ENCODE measurements around the gene PRIMPOL.
"Not testable (repeated sequence)": the region's sequence is repeated elsewhere in the genome, so short reads cannot be mapped to it uniquely, and the experiment has no call there.

The PRIMPOL gene

DNA sequence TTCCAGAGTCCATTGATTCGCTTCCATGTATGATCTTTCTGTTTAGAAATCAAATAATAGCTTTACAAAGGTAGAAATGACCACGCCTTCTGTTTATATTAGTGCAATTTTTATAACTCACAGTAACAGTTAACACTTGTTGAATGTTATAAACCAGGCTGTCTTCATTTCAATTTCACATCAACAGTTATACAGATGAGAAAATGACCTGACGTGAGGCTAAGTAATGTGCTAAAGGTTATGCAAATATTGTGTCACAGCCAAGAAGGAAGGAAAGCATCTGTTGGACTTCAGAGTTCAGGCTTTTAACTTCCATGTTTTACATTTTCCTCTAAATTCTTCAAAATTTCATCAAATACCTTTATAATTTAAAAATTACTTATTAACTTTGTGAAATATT lies 14.2 kb upstream of the PRIMPOL start:
- DNase-seq (ENCODE audit: extremely low spot score, insufficient read length, low read depth): no peak
- no peak for FAIRE-seq

DNA sequence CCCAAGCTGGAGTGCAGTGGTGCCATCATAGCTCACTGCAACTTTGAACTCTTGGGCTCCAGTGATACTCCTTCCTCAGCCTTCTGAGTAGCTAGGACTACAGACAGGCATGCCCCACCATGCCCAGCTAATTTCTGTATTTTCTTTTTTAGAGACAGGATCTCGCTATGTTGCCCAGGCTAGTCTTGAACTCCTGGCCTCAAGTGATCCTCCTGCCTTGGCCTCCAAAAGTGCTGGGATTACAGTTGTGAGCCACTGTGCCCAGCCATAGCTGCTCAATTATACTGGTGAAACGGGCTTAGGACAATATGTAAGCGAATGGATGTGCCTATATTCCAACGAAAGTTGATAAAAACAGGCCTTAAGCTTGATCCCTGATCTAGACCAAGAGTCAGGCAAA lies 13.4 kb upstream of the PRIMPOL start:
- FAIRE-seq (no peak), DNase-seq (ENCODE audit: extremely low spot score, insufficient read length, low read depth) (no peak)

DNA sequence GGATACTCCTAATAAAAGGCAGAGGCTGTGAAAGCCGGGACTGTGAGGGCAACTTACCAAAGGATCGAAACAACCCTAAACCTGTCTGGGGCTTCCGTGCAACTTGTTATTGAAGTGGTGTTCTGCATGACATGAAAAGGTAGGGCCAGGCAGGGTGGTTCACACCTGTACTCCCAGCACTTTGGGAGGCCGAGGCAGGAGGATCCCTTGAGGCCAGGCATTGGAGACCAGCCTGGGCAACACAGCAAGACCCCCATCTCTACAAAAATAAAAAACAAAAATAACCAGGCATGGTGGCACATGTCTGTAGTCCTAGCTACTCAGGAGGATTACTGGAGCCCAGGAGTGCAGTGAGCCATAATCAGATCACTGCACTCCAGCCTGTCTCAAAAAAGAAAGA lies 12.6 kb upstream of the PRIMPOL start:
- DNase-seq (ENCODE audit: extremely low spot score, insufficient read length, low read depth) (no peak), FAIRE-seq (no peak)

DNA sequence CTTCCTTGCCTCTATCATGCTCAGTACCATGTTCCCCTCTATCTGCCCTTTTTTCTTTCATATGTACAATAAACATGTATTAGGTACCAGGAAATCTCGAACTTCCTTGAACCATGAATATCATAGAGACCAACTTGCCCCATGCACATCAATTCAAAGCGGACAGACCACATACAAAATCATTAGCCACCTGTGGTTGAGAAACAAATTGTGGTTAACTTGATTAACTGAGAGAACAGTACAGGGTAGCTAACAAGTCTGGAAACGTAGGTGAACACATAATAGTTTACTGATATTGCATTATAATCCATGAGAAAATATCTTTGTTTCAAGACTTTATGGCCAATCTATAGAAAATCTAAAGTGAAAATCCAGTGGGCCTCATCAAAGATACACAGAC lies 8.5 kb upstream of the PRIMPOL start:
- peak; percentile 48 for FAIRE-seq

DNA sequence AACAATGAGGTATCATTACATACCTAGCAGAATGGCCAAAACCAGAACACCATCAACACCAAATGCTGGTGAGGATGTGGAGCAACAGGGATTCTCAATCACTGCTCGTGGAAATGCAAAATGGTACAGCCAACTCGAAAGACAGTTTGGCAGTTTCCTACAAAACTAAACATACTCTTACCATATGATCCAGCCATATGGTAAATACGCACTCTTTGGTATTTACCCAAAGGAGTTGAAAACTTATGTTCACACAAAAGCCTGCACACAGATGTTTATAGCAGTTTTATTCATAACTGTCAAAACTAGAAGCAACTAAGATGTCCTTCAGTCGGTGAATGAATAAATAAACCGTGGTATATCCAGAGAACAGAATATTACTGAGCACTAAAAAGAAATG lies 8.1 kb upstream of the PRIMPOL start:
- no peak for DNase-seq (ENCODE audit: extremely low spot score, insufficient read length, low read depth)
- FAIRE-seq: no peak

More for the DNA sequence above, 8.5 kb upstream of the PRIMPOL start:
- peak; percentile 15 for DNase-seq (ENCODE audit: extremely low spot score, insufficient read length, low read depth)

DNA sequence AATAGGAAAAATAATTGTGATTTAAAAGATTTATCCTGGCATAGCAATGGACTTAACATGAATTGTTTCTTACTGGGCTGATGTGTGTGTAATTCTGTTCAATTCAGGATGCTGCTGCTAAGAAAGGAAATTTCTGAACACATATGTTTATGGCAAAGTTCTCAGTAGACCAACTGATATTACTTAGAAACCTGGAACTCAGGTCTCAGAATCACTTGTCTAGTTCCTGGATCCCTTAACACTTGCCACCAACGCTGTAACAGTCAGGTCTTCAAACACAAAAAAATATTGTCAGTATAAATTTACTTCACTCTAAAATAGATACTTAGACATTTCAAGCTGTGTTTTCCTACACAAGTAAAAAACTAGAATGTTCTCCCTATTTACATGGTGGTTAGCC lies 5.8 kb upstream of the PRIMPOL start:
- DNase-seq (ENCODE audit: extremely low spot score, insufficient read length, low read depth) (no peak), FAIRE-seq (no peak)

DNA sequence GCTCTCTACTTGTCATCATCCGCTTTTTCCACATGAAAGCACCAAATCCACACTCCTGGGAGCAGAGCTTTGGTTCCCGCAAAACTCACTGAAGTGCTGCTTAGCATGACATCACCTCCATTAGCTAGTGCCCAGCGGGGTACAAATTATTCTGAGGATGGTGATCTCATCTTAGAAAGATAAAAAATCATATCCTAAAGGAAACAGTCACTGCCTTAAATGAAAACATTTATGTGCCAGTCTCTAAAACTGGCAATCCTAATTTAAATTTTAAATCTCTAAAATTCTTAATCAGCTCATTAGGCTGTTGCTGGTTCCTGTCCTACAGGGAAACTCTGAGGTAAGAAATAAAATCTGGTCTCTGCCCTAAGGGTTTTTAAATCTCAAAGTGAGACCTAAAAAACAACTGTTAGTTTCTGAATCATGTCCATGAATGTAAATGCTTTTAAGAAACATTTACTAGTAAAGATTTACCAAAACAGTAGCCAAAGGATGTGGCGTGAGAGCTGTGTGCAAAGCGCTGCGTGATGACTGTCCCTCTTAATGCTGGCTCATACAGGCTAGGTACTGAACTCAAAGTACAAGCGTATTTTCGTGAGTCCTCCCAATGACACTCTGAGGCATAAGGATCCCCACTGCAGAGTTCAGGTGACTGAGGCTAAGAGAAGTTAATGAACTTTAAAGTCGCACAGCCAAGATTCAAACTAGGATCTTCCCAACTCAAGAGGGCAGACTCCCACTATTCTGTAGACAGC lies 4.8 kb upstream of the PRIMPOL start:
- FAIRE-seq: no peak
- no peak for DNase-seq (ENCODE audit: extremely low spot score, insufficient read length, low read depth)

DNA sequence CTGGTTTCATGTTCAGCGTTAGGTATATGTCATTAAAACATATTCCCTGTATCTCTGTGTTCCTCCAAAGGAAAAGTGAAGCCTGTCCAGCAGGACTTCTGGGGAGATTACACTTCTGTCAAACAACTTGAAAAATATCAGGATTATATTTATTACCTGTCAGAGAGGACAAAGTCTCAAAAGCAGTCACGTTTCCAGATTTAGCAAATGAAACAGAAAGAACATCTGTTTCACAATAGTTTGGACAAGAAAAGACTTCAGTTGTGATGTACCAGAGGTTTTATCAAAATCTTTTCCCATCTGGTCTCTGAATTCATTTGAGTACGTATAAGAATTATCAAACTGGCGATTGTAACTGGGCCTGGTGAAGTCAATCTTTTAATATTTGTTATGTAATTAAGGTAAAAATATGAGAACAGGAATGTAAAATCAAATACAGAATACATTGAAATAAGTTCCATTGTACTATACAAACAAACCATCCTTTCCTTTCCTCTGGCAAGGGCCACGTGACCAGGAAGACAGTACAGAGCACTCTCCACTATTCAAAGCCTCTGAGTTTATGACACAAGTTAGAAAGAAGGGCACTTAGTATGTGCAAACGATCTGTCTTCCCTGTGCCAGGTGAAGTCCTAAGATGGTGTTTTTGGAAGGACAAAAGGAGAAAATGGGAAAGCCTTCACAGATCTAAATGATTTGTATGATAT lies 3.5 kb upstream of the PRIMPOL start:
- FAIRE-seq (no peak), DNase-seq (ENCODE audit: extremely low spot score, insufficient read length, low read depth) (no peak)

DNA sequence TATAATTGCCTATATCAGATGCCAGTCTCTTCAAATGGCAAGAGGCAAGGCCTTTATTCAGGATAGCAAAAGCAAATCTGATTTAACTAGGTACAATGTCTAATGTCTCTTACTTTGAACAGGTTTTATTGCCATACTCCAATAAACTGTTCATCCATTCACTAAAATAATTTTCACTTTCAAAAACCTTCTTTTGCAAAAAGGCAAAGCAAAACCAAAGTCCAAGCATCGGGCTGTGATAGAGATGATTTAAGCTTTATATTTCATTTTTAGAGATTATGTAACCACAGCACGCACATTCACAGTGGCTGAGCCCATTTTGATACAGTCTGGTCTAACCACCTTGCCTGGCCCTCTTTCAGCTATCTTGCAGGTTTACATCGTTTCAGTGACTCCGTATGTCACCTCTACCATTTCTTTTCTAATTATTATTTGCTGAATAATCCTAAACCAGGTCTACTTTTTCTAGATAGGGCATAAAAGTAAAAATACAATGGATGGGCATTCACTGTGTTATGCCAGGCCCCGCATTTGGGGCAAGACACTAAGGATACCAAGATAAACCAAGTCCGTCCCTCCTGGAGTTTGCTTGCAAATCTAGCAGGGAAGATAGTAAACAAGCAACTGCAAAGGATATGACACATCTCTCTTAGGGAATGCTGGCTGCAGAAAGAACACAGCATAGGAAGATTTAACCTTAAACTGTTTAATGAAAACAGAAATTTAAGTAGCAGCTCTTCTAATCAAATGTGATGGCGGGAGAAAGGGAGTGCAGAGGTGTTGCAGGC lies 2.1 kb upstream of the PRIMPOL start:
- FAIRE-seq (no peak), DNase-seq (ENCODE audit: extremely low spot score, insufficient read length, low read depth) (no peak)

DNA sequence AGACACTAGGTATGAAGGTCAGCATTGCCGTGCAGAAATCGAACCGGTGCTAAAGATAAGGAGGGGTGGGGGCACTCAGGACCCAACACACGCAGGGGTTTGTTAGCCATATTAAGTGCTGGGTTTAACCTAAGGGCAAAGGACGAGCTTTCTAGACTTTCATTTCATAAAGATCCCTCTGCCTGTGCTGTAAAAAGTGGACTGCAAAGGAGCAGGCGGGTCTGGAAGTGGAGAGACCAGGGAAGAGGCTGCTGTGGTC lies 1.6 kb upstream of the PRIMPOL start:
- DNase-seq (ENCODE audit: extremely low spot score, insufficient read length, low read depth) (no peak), FAIRE-seq (no peak)

DNA sequence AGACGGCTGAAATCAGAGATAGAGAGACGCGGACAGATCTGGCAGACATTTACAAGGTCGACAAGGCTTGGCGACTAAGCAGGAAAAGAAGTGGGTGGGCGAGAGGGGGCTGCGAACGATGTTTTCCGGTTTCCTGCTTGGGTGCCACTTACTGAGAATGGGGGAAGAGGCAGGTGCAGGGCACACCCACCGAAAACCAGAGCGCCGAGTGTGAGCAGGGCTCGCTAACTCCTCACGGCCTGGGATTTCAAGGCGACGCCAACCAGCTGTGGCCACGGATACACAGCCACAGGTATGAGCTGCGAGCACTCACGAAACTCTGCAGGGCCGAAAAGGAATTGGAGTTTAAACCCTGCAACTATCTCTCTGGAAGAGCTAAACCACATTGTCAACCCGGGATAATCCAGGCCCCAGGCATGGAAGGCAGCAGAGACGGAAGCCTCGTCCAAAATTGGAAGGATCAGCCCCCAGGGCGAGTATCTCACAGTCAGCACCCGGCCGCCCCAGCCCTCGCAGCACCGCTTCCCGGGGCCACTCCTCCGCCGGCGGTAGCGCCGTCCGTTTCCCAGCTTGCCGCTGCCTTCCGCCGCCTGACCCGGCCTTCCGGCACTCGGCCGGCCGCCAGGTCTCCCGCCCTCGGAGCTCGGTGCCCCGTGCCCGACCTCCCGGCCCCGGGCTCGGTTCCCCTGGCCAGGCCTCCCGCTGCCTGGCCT lies 1.1 kb upstream of the PRIMPOL start:
- FAIRE-seq: peak; percentile 60
- no peak for DNase-seq (ENCODE audit: extremely low spot score, insufficient read length, low read depth)

DNA sequence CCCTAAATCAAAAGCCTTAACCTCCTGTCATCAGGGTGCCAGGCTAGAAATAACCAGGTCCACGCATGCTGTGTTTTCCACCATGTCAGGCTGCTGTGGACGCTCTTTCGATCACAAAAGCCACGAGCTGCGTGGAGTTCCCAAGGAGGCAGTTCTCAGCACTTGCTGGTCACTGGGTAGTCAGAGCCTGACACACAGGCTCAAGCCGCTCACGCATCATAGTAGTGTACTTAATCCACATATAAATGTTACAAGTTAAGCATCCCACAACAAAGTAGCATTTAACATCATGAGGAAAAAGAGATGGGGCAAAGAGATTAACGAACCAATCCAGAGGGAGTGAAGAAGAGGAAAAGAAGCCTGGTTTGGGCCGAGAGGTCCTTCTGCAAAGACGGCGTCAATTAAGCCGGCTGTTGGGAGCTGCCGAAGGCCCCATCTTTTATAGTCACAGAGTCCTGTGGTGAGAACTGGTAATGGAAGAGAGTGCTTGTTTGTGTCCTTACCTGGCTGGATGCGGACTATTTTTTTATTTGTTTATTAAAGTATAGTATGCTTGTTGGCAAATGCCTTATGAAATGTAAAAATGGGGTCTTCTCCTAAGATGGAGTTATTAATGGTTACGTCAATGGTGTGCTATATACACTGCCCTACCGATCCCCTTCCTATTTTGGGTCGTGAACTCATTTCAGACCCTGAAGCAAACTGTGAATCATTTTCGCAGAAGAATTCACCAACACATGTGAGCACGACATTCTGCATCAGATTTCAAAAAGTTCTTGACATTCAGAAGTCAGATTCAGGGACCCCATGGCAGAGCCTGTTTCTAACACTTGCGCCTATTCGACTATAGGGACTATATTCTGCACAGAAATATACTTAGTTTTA lies 675 bp downstream of the PRIMPOL start:
- DNase-seq (ENCODE audit: extremely low spot score, insufficient read length, low read depth) (no peak), FAIRE-seq (no peak)

DNA sequence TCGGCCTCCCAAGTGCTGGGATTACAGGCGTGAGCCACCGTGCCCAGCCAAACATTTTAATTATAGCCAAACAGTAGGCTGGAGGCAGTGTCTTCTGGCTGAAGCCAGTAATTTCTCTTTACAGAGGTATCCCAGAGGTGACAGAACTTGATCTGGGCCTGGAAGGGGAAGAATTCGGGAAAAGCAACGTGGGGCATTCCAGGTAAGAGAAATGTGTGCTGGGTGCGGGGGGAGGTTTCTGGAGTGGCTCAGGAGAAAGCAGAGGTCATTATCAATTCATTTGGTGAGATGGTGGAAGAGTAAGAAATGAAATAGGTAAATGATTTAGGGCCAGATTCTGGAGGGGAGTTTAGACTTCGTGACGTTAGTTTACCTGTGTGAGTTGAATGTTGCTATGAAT lies 2.4 kb downstream of the PRIMPOL start:
- DNase-seq (ENCODE audit: extremely low spot score, insufficient read length, low read depth): no peak
- no peak for FAIRE-seq

DNA sequence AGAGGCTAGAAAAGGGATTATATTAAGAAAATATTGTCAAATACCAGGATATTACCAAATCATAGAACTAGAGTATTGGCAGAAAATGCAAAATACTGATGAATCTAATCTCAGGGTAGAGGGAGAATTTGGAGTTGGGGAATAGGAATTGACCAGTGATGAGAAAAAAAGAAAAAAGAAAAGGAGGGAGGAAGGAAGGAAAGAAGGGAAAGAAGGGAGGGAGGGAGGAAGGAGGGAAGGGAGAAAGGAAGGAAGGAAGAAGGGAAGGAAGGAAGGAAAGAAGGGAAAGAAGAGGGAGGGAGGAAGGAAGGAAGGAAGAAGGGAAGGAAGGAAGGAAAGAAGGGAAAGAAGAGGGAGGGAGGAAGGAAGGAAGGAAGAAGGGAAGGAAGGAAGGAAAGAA lies 3.1 kb downstream of the PRIMPOL start:
- not testable (repeated sequence) for DNase-seq (ENCODE audit: extremely low spot score, insufficient read length, low read depth); FAIRE-seq

DNA sequence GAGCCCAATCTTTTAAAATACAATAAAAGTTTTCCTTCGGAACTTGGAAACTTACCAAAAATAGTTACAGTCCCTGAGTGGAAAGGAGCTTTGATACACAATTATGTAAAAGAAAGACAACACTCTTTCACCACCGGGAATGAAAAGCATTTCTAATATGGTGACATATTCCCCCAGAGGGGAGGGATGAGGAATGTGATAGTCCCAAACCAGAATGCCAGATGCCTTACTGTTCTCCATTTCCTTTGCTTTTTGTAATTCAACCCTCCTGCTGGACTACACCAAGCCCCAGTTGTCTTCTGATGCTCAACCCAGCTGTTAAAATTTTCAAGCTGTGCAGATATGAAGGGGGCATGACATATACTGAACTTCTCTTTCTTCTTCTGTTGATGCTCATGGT lies 4.1 kb downstream of the PRIMPOL start:
- FAIRE-seq (no peak), DNase-seq (ENCODE audit: extremely low spot score, insufficient read length, low read depth) (no peak)

DNA sequence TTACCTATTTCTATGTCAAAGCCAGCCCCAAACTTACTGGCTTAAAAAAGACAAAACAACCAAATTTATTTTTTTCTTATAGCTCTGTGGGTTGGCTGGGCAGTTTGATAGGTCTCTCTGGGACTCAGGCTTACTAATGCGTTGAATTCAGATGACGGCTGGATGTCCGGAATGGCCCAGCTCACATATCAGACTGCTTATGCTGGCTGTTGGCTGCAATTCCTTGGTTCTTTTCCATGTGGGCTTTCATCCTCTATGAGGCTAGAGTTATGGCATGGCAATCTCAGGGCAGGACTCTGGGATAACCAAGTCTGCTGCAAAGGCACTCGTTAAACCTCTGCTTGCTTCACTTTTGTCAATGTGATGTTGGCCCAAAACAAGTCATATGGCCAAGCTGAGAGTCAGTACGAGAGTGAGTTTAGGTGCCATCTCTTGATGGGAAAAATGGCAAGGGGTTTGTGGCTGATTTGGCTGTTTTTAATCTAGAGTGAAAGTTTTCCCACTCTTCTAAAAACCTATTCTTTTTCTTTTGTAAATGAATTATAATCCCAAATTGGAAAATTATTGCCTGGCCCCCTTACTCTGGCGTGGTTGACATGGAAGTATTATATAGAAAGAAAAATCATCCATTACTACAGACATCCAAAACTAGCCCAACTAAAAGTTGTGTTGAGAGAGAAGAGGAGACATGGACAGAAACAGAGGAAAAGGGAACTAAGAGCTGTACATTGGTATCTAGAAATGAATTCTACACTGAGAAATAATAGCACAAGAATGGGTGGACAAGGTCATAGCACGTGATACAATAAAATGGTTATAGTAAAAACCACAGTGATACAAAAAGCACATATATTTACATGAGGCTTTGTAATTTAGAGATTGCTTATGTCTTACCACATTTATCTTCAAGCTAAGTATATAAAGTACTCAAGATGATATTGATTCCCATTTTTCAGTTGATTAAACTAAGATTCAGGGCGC lies 6.6 kb downstream of the PRIMPOL start:
- FAIRE-seq (no peak), DNase-seq (ENCODE audit: extremely low spot score, insufficient read length, low read depth) (no peak)

DNA sequence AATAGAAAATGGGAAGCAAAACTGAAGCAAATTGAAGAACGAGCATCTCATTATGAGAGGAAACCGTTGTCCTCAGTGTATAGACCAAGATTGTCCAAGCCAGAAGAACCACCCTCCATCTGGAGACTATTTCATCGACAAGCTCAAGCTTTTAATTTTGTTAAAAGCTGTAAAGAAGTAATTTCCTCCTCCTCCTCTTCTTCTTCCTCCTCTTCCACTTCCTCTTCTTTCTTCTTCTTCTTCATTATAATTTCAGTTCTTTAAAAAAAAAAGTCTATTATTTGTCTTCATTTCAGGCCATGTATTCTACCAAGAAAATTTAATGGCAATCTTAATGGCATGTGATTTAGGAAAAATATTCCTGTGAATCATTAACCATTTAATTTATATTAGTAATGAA lies 7.6 kb downstream of the PRIMPOL start:
- DNase-seq (ENCODE audit: extremely low spot score, insufficient read length, low read depth): no peak
- FAIRE-seq: peak; percentile 31

DNA sequence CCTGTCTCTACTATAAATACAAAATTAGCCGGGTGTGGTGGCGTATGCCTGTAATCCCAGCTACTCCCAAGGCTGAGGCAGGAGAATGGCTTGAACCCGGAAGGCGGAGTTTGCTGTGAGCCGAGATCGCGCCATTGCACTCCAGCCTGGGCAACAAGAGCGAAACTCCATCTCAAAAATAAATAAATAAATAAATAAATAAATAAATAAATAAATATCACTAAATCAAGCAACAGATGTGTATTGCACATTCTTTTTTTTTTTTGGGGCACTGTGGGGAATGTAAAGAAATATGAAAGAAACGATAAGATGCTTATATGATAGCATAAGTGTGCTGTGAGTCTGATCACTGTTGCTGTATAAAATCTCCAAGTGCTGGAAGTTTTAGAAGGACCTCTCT lies 8.3 kb downstream of the PRIMPOL start:
- not testable (repeated sequence) for DNase-seq (ENCODE audit: extremely low spot score, insufficient read length, low read depth); FAIRE-seq

DNA sequence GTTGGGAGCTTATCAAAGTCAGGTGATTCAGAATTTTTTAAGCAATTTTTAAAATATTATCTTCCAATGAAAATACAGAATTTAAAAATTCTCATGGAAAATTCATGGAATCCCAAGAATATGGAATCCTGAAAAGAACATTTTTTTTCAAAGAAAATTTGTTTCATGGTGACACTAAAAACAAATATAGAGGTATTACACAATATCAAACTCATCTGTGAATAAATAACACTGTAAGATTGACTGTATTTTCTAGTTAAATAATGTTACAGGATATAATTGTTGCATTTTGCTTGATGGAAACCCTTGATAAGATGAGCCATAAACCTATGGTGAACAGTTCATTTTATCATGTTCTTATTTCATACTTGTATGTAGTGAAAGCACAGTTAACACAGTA lies 11.4 kb downstream of the PRIMPOL start:
- FAIRE-seq: no peak
- no peak for DNase-seq (ENCODE audit: extremely low spot score, insufficient read length, low read depth)
